Activated B cell treated with CpG ODN at 0.5 μM for 24 hours (primary cell): ENCODE results near the gene GPATCH2. TPM values are rescaled to one million over a fixed set of nuclear protein-coding genes. Genes with fewer than 3 reads are reported as not detected.
"Not testable (repeated sequence)": the region's sequence is repeated elsewhere in the genome, so short reads cannot be mapped to it uniquely, and the experiment has no call there.

ENCODE experiments used
- ATAC-seq: fragments of 200-7000 bp; cut with Tn5 transposase; one replicate; pipeline ENCODE4 v1.10.0; 2021; ENCODE audit warnings: low read depth, mild to moderate bottlenecking, moderate library complexity
- CTCF ChIA-PET: fragments of 350-600 bp; sonication (Branson Sonifier 250); formaldehyde crosslinking; loops from one replicate; lab custom pipeline; 2021; ENCODE audit warnings: antibody characterized with exemption; lab: Charles Lee
- POLR2A ChIA-PET: fragments of 350-600 bp; sonication (Branson Sonifier 250); formaldehyde crosslinking; loops from one replicate; lab custom pipeline; 2021; ENCODE audit warnings: antibody characterized with exemption; lab: Charles Lee
- DNase-seq: peaks from one replicate; pipeline ENCODE4 v3.0.0; 2022
- H3K27ac Mint-ChIP-seq: one replicate; pipeline ENCODE4 v1.8.0; 2020; ENCODE audit warnings: mixed read lengths
- H3K27me3 Mint-ChIP-seq: one replicate; pipeline ENCODE4 v1.8.0; 2021; ENCODE audit warnings: mixed read lengths
- H3K36me3 Mint-ChIP-seq: one replicate; pipeline ENCODE4 v1.8.0; 2021; ENCODE audit warnings: low read depth, mixed read lengths
- H3K4me1 Mint-ChIP-seq: one replicate; pipeline ENCODE4 v1.8.0; 2021; ENCODE audit warnings: mixed read lengths
- H3K4me3 Mint-ChIP-seq: one replicate; pipeline ENCODE4 v1.8.0; 2020; ENCODE audit warnings: mild to moderate bottlenecking, mixed read lengths
- H3K9me3 Mint-ChIP-seq: one replicate; pipeline ENCODE4 v1.8.0; 2020; ENCODE audit warnings: mixed read lengths
- intact Hi-C: fragments of 100-400 bp; cut with micrococcal nuclease; formaldehyde crosslinking; loops from one replicate; pipeline ENCODE4 v1.15.1; 2024
- total RNA-seq: library from RNA; stranded (reverse); gene quantifications from 2 replicates; pipeline ENCODE4 v1.2.3, GENCODE V29; 2022
- TF ChIP-seq, protein P1 (sequence below): fragments of 200-600 bp; IDR thresholded peaks from one replicate; pipeline ENCODE4 v1.8.0; 2022; ENCODE audit warnings: antibody characterized with exemption, mild to moderate bottlenecking

The GPATCH2 gene
- total RNA-seq, 1 donor from 2014 or later = 17.5 TPM

DNA sequence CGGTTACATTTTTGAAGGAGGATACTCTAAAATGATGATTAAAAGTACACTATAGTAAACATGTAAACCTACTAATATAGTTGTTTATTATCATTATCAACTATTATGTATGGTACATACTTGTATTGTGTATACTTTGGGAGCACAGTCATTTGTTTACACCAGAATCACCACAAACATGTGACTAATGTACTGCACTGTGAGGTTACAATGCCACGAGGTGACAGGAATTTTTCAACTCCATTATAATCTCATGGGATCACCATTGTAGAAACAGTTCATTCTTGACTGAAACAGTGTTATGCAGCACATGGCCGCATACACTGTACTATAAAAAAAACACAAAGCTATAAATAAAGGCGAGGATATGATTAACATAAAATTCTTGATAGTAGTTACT lies 44.3 kb downstream of the GPATCH2 start:
- peaks cover 7% of the 10 kb centered on the region for H3K36me3 Mint-ChIP-seq
- CTCF ChIA-PET = no interaction called here
- TF ChIP-seq, protein P1, sequence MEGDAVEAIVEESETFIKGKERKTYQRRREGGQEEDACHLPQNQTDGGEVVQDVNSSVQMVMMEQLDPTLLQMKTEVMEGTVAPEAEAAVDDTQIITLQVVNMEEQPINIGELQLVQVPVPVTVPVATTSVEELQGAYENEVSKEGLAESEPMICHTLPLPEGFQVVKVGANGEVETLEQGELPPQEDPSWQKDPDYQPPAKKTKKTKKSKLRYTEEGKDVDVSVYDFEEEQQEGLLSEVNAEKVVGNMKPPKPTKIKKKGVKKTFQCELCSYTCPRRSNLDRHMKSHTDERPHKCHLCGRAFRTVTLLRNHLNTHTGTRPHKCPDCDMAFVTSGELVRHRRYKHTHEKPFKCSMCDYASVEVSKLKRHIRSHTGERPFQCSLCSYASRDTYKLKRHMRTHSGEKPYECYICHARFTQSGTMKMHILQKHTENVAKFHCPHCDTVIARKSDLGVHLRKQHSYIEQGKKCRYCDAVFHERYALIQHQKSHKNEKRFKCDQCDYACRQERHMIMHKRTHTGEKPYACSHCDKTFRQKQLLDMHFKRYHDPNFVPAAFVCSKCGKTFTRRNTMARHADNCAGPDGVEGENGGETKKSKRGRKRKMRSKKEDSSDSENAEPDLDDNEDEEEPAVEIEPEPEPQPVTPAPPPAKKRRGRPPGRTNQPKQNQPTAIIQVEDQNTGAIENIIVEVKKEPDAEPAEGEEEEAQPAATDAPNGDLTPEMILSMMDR = no peak
- ATAC-seq = no peak
- H3K4me1 Mint-ChIP-seq = no peaks in the 10 kb centered on the region
- no peaks in the 10 kb centered on the region for H3K27me3 Mint-ChIP-seq
- H3K9me3 Mint-ChIP-seq = no peaks in the 10 kb centered on the region
- no peak for DNase-seq
- intact Hi-C loops = no loop called here
- no peak overlapping the region for H3K4me3 Mint-ChIP-seq
- no peak overlapping the region for H3K27ac Mint-ChIP-seq
- POLR2A ChIA-PET = no interaction called here

DNA sequence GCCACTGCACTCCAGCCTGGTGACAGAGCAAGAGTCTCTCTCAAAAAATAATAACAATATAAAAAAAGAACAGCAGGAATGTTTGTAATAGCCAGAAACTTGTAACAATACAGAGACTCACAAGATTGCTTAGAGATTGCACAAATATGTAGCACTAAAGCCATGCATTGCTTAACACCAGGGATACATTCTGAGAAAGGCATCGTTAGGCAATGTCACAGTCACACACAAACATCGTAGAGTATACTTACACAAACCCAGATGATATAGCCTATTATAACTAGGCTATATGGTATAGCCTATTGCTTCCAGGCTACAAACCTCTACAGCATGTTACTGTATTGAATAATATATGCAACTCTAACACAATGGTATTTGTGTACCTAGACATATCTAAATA lies 45.3 kb downstream of the GPATCH2 start:
- Mint-ChIP-seq H3K27me3 (no peaks in the 10 kb centered on the region), H3K36me3 (peaks cover 9% of the 10 kb centered on the region), H3K4me1 (no peaks in the 10 kb centered on the region), H3K27ac (no peak overlapping the region), H3K9me3 (no peaks in the 10 kb centered on the region), H3K4me3 (no peak overlapping the region)
- TF ChIP-seq, protein P1 = no peak
- ChIA-PET CTCF (no interaction called here), POLR2A (no interaction called here)
- no peak for DNase-seq
- no peak for ATAC-seq
- intact Hi-C loops = no loop called here

DNA sequence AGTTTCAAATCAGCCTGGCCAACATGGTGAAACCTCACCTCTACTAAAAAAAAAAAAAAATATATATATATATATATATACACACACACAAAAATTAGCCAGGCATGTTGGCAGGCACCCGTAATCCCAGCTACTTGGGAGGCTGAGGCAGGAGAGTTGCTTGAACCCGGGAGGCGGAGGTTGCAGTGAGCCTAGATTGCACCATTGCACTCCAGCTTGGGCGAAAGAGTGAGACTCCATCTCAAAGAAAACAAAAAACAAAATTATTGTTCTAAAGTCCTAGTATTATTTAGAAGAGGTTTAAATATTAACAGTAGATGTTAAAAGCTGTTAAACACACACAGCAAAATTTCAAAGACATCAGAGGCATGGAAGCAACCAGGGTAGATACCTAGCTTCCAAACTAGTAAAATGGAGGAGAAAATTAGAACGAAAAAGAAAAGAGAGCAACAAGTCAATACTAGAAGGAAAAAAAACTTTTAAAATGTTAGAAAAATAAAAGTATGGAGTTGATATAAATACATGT lies 46.5 kb downstream of the GPATCH2 start:
- H3K36me3 Mint-ChIP-seq, DNase-seq, H3K4me3 Mint-ChIP-seq, ATAC-seq, H3K9me3 Mint-ChIP-seq, H3K27me3 Mint-ChIP-seq, CTCF ChIA-PET, H3K27ac Mint-ChIP-seq, H3K4me1 Mint-ChIP-seq, intact Hi-C loops: not testable (repeated sequence)
- POLR2A ChIA-PET = interaction anchor here (0.6 kb wide), 1 partner anchor 34 kb away, joined by 6 read pairs; no protein-coding TSS in a partner anchor

DNA sequence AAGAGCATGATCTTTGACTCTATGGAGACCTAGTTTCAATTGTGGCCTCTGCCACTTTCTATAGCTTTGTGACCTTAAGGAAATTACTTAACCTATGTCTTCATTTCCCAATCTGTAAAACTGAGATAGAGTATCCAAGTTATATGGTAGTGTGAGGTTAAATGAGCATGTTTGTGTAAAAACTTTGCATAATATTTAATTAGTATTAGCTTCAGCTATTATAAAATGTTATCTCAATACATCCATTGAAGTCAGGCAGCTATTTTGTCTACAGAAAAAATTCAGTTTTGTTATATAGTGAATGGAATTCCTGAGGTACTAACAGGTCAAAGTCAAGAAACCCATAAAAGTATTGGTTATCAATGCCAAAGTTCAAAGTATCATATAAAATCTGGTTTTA lies 53.6 kb downstream of the GPATCH2 start:
- DNase-seq (no peak), ATAC-seq (no peak)
- Mint-ChIP-seq H3K36me3 (peaks cover 2% of the 10 kb centered on the region), H3K9me3 (no peaks in the 10 kb centered on the region), H3K27ac (no peak overlapping the region), H3K4me3 (no peak overlapping the region), H3K27me3 (no peaks in the 10 kb centered on the region), H3K4me1 (no peaks in the 10 kb centered on the region)
- CTCF ChIA-PET = no interaction called here
- POLR2A ChIA-PET = no interaction called here
- TF ChIP-seq, protein P1 = no peak
- intact Hi-C loops = no loop called here

DNA sequence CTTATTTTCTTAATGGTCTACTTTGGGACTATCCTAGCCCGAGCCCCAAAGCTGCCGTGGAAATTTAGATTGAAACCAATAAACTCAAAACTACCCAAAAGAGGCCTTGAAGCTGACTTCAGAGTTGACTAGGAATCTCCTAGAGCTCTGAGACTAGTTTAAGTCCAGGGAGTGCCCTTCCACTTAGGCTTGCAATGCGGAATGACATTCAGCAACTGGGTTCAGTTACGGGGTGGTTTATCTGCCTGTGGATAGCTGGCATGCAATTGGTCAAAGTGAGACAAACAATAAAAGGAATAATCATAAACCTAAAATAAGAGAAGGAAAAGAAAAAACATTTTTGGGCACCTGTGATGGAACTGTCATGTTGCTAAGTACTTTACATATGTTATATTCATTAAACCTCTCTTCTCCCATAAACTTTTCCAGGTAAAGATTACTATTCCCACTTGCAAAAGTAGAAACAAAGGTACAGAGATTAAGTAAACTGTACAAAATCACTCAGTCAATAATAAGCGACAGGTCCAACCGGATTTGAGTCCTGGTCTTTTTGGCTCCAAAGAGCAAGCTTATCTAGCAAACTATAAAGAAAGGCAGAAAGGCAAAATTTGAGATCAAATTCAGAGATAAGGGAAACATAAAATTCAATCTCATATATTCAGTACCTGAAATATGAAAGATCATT lies 56.5 kb downstream of the GPATCH2 start:
- TF ChIP-seq, protein P1 = no peak
- CTCF ChIA-PET = no interaction called here
- no peaks in the 10 kb centered on the region for H3K4me1 Mint-ChIP-seq

More for the DNA sequence above, 56.5 kb downstream of the GPATCH2 start:
- H3K9me3 Mint-ChIP-seq = no peaks in the 10 kb centered on the region
- DNase-seq (no peak), ATAC-seq (no peak)
- no peak overlapping the region for H3K4me3 Mint-ChIP-seq
- POLR2A ChIA-PET = no interaction called here
- intact Hi-C loops = no loop called here
- H3K27me3 Mint-ChIP-seq = no peaks in the 10 kb centered on the region
- no peaks in the 10 kb centered on the region for H3K36me3 Mint-ChIP-seq
- no peak overlapping the region for H3K27ac Mint-ChIP-seq
